Right lung (tissue), 10 donors: ENCODE measurements around the gene NDRG3. TPM values are rescaled to one million over a fixed set of nuclear protein-coding genes. Genes with fewer than 3 reads are reported as not detected.

Experiments used
- DNase-seq, 2 donors: peaks; one replicate each; pipeline ENCODE4 v3.0.0-alpha.2; 2013
- long read RNA-seq, 8 donors: transcript quantifications; one replicate each; lab custom pipeline, GENCODE V29; 2026
- polyA plus RNA-seq, 5 donors: library from polyadenylated mRNA; unstranded; fragments of 120-200 nt; gene quantifications; one replicate each; pipeline versions ENCODE4 v1.2.1 to v1.2.3, GENCODE V29; 2013; ENCODE audit warnings: inconsistent platforms in 1 of 5, low replicate concordance in 1 of 5; ENCODE audit not compliant: insufficient read length in 5 of 5, insufficient read depth in 1 of 5

NDRG3 gene
- 10 to 100 TPM; 26.3 to 39.8 (median 33.6) TPM for polyA plus RNA-seq
- long read RNA-seq, donor 1, transcript NDRG3-201 (16 exons, 2,964 nt), result major isoform, 8 of 9 reads
- long read RNA-seq, donor 1, partial matches to known transcripts, result 0 of 9 reads
- long read RNA-seq, donor 1, other reads (novel, unspliced or antisense), result 0 of 9 reads
- long read RNA-seq, donor 2, transcript NDRG3-201 (16 exons, 2,964 nt), result major isoform, 9 of 9 reads
- long read RNA-seq, donor 2, partial matches to known transcripts, result 0 of 9 reads
- long read RNA-seq, donor 2, other reads (novel, unspliced or antisense), result 0 of 9 reads
- long read RNA-seq, donor 3, partial matches to known transcripts, result 0 of 4 reads
- long read RNA-seq, donor 3, other reads (novel, unspliced or antisense), result 0 of 4 reads
- long read RNA-seq, donor 4, partial matches to known transcripts, result 0 of 1 reads
- long read RNA-seq, donor 4, other reads (novel, unspliced or antisense), result 0 of 1 reads
- long read RNA-seq, donor 5, transcript NDRG3-201 (16 exons, 2,964 nt), result major isoform, 7 of 7 reads
- long read RNA-seq, donor 5, partial matches to known transcripts, result 0 of 7 reads
- long read RNA-seq, donor 5, other reads (novel, unspliced or antisense), result 0 of 7 reads
- long read RNA-seq, donor 6, partial matches to known transcripts, result 0 of 4 reads
- long read RNA-seq, donor 6, other reads (novel, unspliced or antisense), result 0 of 4 reads
- long read RNA-seq, donor 7, partial matches to known transcripts, result 0 of 2 reads
- long read RNA-seq, donor 7, other reads (novel, unspliced or antisense), result 0 of 2 reads
- long read RNA-seq, donor 8, partial matches to known transcripts, result 0 of 4 reads
- long read RNA-seq, donor 8, other reads (novel, unspliced or antisense), result 0 of 4 reads

GRCh38 chr20:36745927-36746659 lies at the start of gene NDRG3:
TSS of gene NDRG3 (minus strand) at chr20:36746090. CDS start at chr20:36721735, 24,355 bp downstream.
- DNase-seq, result peak; percentile 86 to 91

- no peak for DNase-seq
Measured at GRCh38 chr20:36794116-36794474, 48.2 kb upstream of the NDRG3 start.

- DNase-seq, result no peak
Measured at GRCh38 chr20:36793294-36794115, 47.6 kb upstream of the NDRG3 start.

- DNase-seq, result no peak
Measured at GRCh38 chr20:36792422-36792821, 46.5 kb upstream of the NDRG3 start.

- DNase-seq, result no peak
Measured at GRCh38 chr20:36791862-36792261, 46.0 kb upstream of the NDRG3 start.

- no peak for DNase-seq
Measured at GRCh38 chr20:36786663-36787062, 40.8 kb upstream of the NDRG3 start.

- no peak for DNase-seq
Measured at GRCh38 chr20:36786246-36786645, 40.4 kb upstream of the NDRG3 start.

- no peak for DNase-seq
Measured at GRCh38 chr20:36785308-36785707, 39.4 kb upstream of the NDRG3 start.

GRCh38 chr20:36784900-36785299 lies 39.0 kb upstream of the NDRG3 start:
- DNase-seq, result no peak

GRCh38 chr20:36784116-36784515 lies 38.2 kb upstream of the NDRG3 start:
- no peak for DNase-seq

- DNase-seq, result no peak
Measured at GRCh38 chr20:36779656-36780025, 33.8 kb upstream of the NDRG3 start.

GRCh38 chr20:36778831-36779655 lies 33.2 kb upstream of the NDRG3 start:
- no peak for DNase-seq

- DNase-seq, result no peak
Measured at GRCh38 chr20:36777576-36777975, 31.7 kb upstream of the NDRG3 start.

GRCh38 chr20:36777167-36777566 lies 31.3 kb upstream of the NDRG3 start:
- DNase-seq, result peak in 1 of 2 donors; percentile 31

- DNase-seq, result no peak
Measured at GRCh38 chr20:36775826-36776225, 29.9 kb upstream of the NDRG3 start.

- DNase-seq, result no peak
Measured at GRCh38 chr20:36775196-36775595, 29.3 kb upstream of the NDRG3 start.

- DNase-seq, result peak; percentile 99
Measured at GRCh38 chr20:36773597-36774390, 27.9 kb upstream of the NDRG3 start, which contains the start of gene DSN1. TSS of gene DSN1 (minus strand) at chr20:36773763. CDS start at chr20:36771458, 2,305 bp downstream.

- DNase-seq, result no peak
Measured at GRCh38 chr20:36773107-36773596, 27.3 kb upstream of the NDRG3 start.

GRCh38 chr20:36770680-36771079 lies 24.8 kb upstream of the NDRG3 start:
- DNase-seq, result no peak
